ENCODE results near the gene TRIO.

GRCh38 chr5:14226992-14227391 lies 83.8 kb downstream of the TRIO start:
- no peak for TF ChIP-seq CTCF (IDR thresholded peaks at IDR 0.05 in 2 of 3, conservative IDR thresholded peaks at IDR 0.05 in 1 of 3; ENCODE audit: borderline replicate concordance in 1 of 3, insufficient read depth in 1 of 3, low read depth in 2 of 3, low read length in 2 of 3)
- TF ChIP-seq POLR2A (IDR thresholded peaks at IDR 0.05; ENCODE audit: borderline replicate concordance, extremely low read depth, insufficient read depth, insufficient read length): no peak
- no peak for TF ChIP-seq ZFX (IDR thresholded peaks at IDR 0.05)
- no peak for TF ChIP-seq RAD21 (IDR thresholded peaks at IDR 0.05; ENCODE audit: low read depth)
- TF ChIP-seq POLR2AphosphoS5 (IDR thresholded peaks at IDR 0.05; ENCODE audit: low read depth, low read length): no peak
- no peak for TF ChIP-seq SRF (IDR thresholded peaks at IDR 0.05; ENCODE audit: low read depth)

Data from HCT116 (cell line).